ENCODE results near the gene TACC2.

The TACC2 gene

GRCh38 chr10:122018951-122019413 is 30.0 kb downstream of the TACC2 start:
- H2AFZ ChIP-seq (ENCODE audit: low read length), result no peak overlapping the region
- H3K4me1 ChIP-seq (ENCODE audit: insufficient read depth, low read length, severe bottlenecking), result no peaks in the 10 kb centered on the region
- H3K36me3 ChIP-seq (ENCODE audit: insufficient read depth, low read length), result no peaks in the 10 kb centered on the region
- H3K4me2 ChIP-seq (ENCODE audit: low read length), result no peak overlapping the region
- no peaks in the 10 kb centered on the region for H3K9me3 ChIP-seq (ENCODE audit: low read length)
- H3K27me3 ChIP-seq (ENCODE audit: insufficient read depth, low read length), result peaks cover 5% of the 10 kb centered on the region
- H3K4me3 ChIP-seq (ENCODE audit: low read depth, low read length, poor library complexity, severe bottlenecking), result no peak overlapping the region
- no peaks in the 10 kb centered on the region for H3F3A ChIP-seq (ENCODE audit: insufficient read depth, low read length)
- no peak overlapping the region for H3K27ac ChIP-seq (ENCODE audit: low read depth, low read length, poor library complexity, severe bottlenecking)
- H3K9me2 ChIP-seq (ENCODE audit: low read depth, low read length), result no peaks in the 10 kb centered on the region
- H4K20me1 ChIP-seq (ENCODE audit: insufficient read depth, low read length), result no peaks in the 10 kb centered on the region
- H3K79me2 ChIP-seq (ENCODE audit: insufficient read depth, low read length), result no peaks in the 10 kb centered on the region
- TF ChIP-seq EZH2 (IDR thresholded peaks at IDR 0.05; ENCODE audit: borderline replicate concordance, low read length), result no peak
- TF ChIP-seq, protein P1, sequence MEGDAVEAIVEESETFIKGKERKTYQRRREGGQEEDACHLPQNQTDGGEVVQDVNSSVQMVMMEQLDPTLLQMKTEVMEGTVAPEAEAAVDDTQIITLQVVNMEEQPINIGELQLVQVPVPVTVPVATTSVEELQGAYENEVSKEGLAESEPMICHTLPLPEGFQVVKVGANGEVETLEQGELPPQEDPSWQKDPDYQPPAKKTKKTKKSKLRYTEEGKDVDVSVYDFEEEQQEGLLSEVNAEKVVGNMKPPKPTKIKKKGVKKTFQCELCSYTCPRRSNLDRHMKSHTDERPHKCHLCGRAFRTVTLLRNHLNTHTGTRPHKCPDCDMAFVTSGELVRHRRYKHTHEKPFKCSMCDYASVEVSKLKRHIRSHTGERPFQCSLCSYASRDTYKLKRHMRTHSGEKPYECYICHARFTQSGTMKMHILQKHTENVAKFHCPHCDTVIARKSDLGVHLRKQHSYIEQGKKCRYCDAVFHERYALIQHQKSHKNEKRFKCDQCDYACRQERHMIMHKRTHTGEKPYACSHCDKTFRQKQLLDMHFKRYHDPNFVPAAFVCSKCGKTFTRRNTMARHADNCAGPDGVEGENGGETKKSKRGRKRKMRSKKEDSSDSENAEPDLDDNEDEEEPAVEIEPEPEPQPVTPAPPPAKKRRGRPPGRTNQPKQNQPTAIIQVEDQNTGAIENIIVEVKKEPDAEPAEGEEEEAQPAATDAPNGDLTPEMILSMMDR (IDR thresholded peaks at IDR 0.05; ENCODE audit: low read length), result no peak
- no peak overlapping the region for H3K9ac ChIP-seq (ENCODE audit: low read length)

GRCh38 chr10:122019414-122019975 is 30.5 kb downstream of the TACC2 start:
- H3K36me3 ChIP-seq (ENCODE audit: insufficient read depth, low read length), result no peaks in the 10 kb centered on the region
- no peaks in the 10 kb centered on the region for H3K79me2 ChIP-seq (ENCODE audit: insufficient read depth, low read length)
- H3K4me3 ChIP-seq (ENCODE audit: low read depth, low read length, poor library complexity, severe bottlenecking), result no peak overlapping the region
- H3K4me2 ChIP-seq (ENCODE audit: low read length), result no peak overlapping the region
- no peak overlapping the region for H3K9ac ChIP-seq (ENCODE audit: low read length)
- H3F3A ChIP-seq (ENCODE audit: insufficient read depth, low read length), result no peaks in the 10 kb centered on the region
- peaks cover 5% of the 10 kb centered on the region for H3K27me3 ChIP-seq (ENCODE audit: insufficient read depth, low read length)
- H3K27ac ChIP-seq (ENCODE audit: low read depth, low read length, poor library complexity, severe bottlenecking), result no peak overlapping the region
- no peaks in the 10 kb centered on the region for H4K20me1 ChIP-seq (ENCODE audit: insufficient read depth, low read length)
- TF ChIP-seq, protein P1 (IDR thresholded peaks at IDR 0.05; ENCODE audit: low read length), result no peak
- no peak for TF ChIP-seq EZH2 (IDR thresholded peaks at IDR 0.05; ENCODE audit: borderline replicate concordance, low read length)
- no peak overlapping the region for H2AFZ ChIP-seq (ENCODE audit: low read length)
- no peaks in the 10 kb centered on the region for H3K9me3 ChIP-seq (ENCODE audit: low read length)
- H3K4me1 ChIP-seq (ENCODE audit: insufficient read depth, low read length, severe bottlenecking), result no peaks in the 10 kb centered on the region
- H3K9me2 ChIP-seq (ENCODE audit: low read depth, low read length), result no peaks in the 10 kb centered on the region

- no peaks in the 10 kb centered on the region for H3K9me3 ChIP-seq (ENCODE audit: low read length)
- no peaks in the 10 kb centered on the region for H3K79me2 ChIP-seq (ENCODE audit: insufficient read depth, low read length)
- H3F3A ChIP-seq (ENCODE audit: insufficient read depth, low read length), result no peaks in the 10 kb centered on the region
- H3K4me2 ChIP-seq (ENCODE audit: low read length), result no peak overlapping the region
- H3K27me3 ChIP-seq (ENCODE audit: insufficient read depth, low read length), result peaks cover 5% of the 10 kb centered on the region
- H3K27ac ChIP-seq (ENCODE audit: low read depth, low read length, poor library complexity, severe bottlenecking), result no peak overlapping the region
- no peaks in the 10 kb centered on the region for H3K4me1 ChIP-seq (ENCODE audit: insufficient read depth, low read length, severe bottlenecking)
- no peak overlapping the region for H3K9ac ChIP-seq (ENCODE audit: low read length)
- no peak overlapping the region for H2AFZ ChIP-seq (ENCODE audit: low read length)
- no peak overlapping the region for H3K4me3 ChIP-seq (ENCODE audit: low read depth, low read length, poor library complexity, severe bottlenecking)
- H3K36me3 ChIP-seq (ENCODE audit: insufficient read depth, low read length), result no peaks in the 10 kb centered on the region
- no peaks in the 10 kb centered on the region for H4K20me1 ChIP-seq (ENCODE audit: insufficient read depth, low read length)
- H3K9me2 ChIP-seq (ENCODE audit: low read depth, low read length), result no peaks in the 10 kb centered on the region
- TF ChIP-seq EZH2 (IDR thresholded peaks at IDR 0.05; ENCODE audit: borderline replicate concordance, low read length), result no peak
- TF ChIP-seq, protein P1 (IDR thresholded peaks at IDR 0.05; ENCODE audit: low read length), result no peak
These were observed 31.3 kb downstream of the TACC2 start for GRCh38 chr10:122020226-122020625.
